Activated CD4-positive, CD25-positive, alpha-beta regulatory T cell (primary cell): ENCODE data around the gene SIKE1.
"Not testable (repeated sequence)": the region's sequence is repeated elsewhere in the genome, so short reads cannot be mapped to it uniquely, and the experiment has no call there.

Experiments used
- DNase-seq, 4 experiments: peaks; one replicate each; lab custom pipeline; 2025; lab: John Stamatoyannopoulos, UW

The SIKE1 gene

GRCh38 chr1:114755006-114755931 lies 25.2 kb downstream of the SIKE1 start:
- DNase-seq, result no peak

DNA sequence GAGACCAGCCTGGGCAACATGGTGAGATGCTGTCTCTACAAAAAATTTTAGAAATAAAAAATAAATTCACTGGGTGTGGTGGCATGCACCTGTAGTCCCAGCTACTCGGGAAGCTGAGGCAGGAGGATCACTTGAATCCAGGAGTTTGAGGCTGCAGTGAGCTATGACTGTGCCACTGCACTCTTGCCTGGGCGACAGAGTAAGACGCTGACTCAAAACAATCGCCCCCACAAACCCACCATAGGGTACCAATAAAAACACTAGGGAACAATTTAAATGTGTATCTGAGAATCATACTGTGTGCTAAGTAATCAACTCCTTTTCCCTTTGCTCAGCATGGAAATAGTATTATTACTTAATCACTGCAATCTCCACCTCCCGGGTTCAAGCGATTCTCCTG lies 26.8 kb downstream of the SIKE1 start:
- not testable (repeated sequence) for DNase-seq

GRCh38 chr1:114753143-114753542 lies 27.3 kb downstream of the SIKE1 start:
- no peak for DNase-seq

GRCh38 chr1:114750780-114751179 lies 29.7 kb downstream of the SIKE1 start:
- DNase-seq, result no peak

GRCh38 chr1:114749835-114750234 lies 30.6 kb downstream of the SIKE1 start:
- DNase-seq, result no peak

DNA sequence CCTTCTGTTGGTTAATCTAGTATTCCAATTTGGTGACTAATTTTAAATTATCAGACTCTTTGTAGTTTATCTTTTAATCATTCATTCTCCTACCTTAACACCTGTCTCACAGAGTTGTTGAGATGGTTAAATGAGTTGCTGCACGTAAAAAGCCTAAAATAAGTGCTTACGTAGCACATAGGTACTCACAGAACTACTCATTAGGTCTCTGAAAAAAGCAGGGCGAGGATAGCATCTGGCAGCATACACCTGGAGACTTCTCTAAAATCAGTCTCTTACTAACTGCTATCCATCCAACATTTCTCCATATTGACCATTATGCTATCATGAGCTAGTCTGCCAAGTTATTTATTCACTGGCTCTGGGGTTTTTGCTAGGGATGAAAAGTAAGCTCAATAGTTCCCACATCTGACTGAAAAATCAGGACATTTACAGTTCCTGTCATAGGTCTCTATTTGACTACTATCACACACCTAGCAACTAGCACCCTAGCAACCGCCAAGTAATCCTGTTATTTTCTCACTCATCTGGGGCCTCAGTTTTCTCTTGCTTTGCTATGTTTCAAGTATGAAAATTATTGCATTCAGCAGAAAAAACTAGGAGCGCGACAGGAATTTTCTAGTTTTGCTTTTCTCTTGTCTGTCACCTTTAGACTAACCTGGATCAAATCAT lies 33.9 kb downstream of the SIKE1 start:
- DNase-seq, result no peak

- no peak for DNase-seq
These were observed 35.2 kb downstream of the SIKE1 start for GRCh38 chr1:114745291-114745690.

GRCh38 chr1:114741963-114742746 lies 38.3 kb downstream of the SIKE1 start:
- DNase-seq, result no peak

DNA sequence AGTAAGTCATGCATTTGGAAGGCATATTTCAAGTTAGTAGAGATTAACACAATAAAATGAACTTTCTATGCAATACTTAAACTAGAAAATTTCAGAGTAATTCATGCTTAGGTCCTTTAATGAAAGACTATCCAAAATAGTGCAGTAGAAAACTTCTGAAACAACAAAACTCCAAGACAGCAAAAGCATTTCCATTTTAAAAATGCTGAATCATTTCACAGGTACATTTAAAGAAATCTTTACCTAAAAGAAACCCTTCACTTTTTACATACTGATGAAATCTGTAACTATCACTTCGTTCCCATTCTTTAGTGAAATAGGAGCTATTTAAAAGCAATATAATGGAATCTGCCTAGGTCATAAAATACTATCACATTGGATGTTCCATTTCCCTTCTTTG lies 40.2 kb downstream of the SIKE1 start:
- DNase-seq, result no peak

DNA sequence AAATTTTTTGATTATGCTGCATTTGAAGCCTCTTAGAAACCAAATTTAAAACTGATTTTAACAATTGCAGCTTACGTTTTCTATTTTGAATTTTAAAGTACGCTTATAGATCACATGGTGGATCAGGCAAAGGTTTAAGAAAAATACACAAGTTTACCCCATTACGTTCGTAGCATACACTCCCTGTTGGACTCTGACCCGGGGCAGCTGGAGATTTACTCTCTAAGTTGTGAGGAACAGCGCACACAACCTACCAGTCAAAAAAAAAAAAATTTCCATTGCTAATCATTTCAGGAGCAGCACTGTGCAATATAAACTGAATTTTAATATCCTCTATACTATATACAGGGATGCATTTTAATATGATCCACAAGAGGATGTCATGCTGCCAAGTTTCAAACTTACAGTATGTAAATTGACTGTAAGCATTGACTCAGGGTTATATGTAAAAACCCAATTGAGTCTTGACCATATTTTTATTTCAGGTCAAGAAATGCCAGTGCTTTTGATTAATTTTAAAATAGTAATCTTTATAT lies 43.1 kb downstream of the SIKE1 start:
- no peak for DNase-seq

- DNase-seq, result no peak
These were observed 45.0 kb downstream of the SIKE1 start for GRCh38 chr1:114735479-114735878.

- no peak for DNase-seq
These were observed 50.7 kb downstream of the SIKE1 start for GRCh38 chr1:114729782-114730181.

- DNase-seq, result no peak
These were observed 51.9 kb downstream of the SIKE1 start for GRCh38 chr1:114728553-114728952.

- DNase-seq, result no peak
These were observed 55.3 kb downstream of the SIKE1 start for GRCh38 chr1:114725230-114725629.

GRCh38 chr1:114723915-114724314 lies 56.6 kb downstream of the SIKE1 start:
- no peak for DNase-seq

DNA sequence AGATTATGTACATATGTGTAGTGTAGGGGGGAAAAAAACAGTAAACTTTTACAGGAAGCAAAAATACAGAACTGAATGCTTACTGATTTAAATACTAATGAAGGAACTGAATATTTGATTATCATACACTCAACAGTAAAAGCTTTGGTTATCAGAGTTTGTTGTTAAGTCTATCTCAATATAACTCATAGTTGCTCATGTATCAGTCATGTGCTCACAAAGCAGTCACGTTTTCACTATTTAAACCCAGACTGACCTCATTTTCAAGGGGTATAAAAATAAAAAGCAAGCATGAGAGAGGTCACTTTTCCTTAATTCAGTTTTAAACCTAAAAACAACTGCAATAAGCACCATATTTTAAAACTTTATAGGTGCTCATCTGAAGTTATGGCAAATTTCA lies 57.0 kb downstream of the SIKE1 start:
- no peak for DNase-seq

DNA sequence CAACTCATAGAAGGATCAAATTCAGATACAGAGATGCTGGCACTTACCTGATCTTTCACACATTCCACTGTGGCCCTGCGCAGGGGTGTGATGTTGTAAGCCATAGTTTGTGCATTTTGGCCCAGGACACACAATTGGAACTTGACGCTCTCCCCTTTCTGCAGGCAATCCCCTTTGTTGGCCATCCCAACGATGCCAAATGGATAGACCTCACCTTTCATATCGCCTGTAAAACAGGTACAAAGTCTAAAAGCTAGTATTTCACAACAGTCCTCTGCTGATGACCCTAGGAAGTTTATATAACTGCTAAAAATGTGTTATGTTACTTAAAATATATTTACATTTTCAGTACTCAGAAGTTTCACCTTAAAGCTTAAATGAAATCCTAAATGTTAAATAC lies 60.0 kb downstream of the SIKE1 start:
- DNase-seq, result no peak
